ENCODE measurements around the gene CHMP3.

Gene CHMP3

DNA sequence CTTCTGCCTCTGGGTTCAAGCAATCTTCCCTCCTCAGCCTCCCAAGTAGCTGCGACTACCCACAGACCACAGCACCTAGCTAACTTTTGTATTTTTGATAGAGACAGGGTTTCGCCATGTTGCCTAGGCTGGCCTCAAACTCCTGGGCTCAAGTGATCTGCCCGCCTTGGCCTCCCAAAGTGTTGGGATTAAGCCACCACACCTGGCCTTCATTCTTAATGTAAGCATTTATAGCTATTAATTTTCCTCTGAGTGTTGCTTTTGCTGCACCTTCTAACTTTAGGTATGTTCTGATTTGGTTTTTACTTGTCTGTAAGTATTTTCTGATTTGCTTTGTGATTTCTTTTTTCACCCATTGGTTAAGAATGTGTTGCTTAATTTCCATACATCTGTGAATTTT lies 29.7 kb downstream of the CHMP3 start:
- Histone ChIP-seq H3K4me3 (ENCODE audit: low read depth, low read length) (no peak overlapping the region), H3K27ac (ENCODE audit: low read depth, low read length) (no peak overlapping the region), H3K9me3 (ENCODE audit: control insufficient read depth, insufficient read depth, low read depth, low read length) (peaks cover 53% of the 10 kb centered on the region), H3K9ac (ENCODE audit: low read length) (no peak overlapping the region), H3K36me3 (ENCODE audit: control insufficient read depth, insufficient read depth, low read length) (peaks cover 1% of the 10 kb centered on the region), H3K27me3 (ENCODE audit: control insufficient read depth, insufficient read depth, low read length) (no peaks in the 10 kb centered on the region), H3K4me1 (ENCODE audit: control insufficient read depth, insufficient read depth, low read length) (no peaks in the 10 kb centered on the region)

DNA sequence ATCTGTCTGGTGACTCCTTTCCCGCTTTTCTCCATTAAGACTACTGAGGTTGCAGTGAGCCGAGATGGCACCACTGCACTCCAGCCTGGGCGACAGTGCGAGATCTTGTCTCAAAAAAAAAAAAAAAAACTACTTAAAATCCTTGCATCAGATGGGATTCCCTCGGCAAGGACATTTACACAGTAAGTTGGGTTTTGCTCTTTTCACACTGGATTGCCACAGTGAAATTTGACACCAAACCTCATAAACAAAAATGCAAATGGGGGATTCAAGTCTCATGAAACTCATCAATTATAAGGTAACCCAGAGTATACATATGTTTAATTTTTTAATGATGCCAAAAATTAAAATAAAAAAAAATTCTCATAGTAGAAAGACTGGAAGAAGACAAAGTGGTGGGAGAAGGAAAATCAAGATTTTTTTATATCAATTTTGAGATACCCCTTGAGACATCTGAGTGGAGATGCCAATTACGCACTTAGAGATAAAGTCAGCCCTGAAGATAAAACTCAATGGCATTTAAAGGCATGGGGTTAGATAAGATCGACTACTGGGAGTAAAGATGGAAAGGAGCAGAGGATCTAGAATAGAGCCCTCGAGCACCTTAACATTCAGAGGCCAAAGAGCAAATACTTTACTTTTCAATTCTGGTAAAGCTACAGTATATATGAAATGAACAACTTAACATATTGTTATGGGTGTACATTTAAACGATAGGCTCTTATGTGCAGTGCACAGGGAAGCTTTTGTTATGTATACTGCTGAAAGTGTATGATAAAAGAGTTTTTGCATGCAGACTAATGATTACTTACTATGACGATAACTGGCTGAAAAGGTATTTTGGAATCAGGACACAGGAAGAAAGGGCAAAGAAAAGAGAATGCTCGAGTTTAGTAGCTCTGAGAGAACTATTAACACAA lies 37.6 kb downstream of the CHMP3 start:
- H3K9ac ChIP-seq (ENCODE audit: low read length): no peak overlapping the region
- H3K36me3 ChIP-seq (ENCODE audit: control insufficient read depth, insufficient read depth, low read length): peaks cover 6% of the 10 kb centered on the region
- no peak overlapping the region for H3K4me3 ChIP-seq (ENCODE audit: low read depth, low read length)
- H3K4me1 ChIP-seq (ENCODE audit: control insufficient read depth, insufficient read depth, low read length): no peaks in the 10 kb centered on the region
- no peaks in the 10 kb centered on the region for H3K27me3 ChIP-seq (ENCODE audit: control insufficient read depth, insufficient read depth, low read length)
- no peak overlapping the region for H3K27ac ChIP-seq (ENCODE audit: low read depth, low read length)
- H3K9me3 ChIP-seq (ENCODE audit: control insufficient read depth, insufficient read depth, low read depth, low read length): peaks cover under 1% of the 10 kb centered on the region; the same call in 1 of the 2 replicates

DNA sequence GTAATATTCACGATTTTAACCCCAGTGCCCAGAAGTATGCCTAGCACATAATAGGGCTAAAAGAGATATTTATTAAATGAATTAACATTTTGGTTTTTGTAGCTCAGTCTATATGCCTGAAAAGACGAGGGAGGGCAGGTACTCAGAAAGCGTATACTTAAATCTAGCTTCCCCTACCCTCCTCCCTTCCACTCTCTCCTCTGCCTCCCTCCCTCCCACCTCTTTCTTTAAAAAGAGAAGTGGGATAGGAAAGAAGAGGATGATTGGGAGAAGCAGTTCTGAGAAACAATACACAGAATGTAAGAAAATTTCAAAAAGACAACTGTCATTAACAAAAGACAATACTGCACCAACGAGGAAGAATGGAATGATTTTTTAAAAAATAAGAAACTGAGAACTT lies 39.8 kb downstream of the CHMP3 start:
- peaks cover 3% of the 10 kb centered on the region for H3K36me3 ChIP-seq (ENCODE audit: control insufficient read depth, insufficient read depth, low read length)
- no peak overlapping the region for H3K9ac ChIP-seq (ENCODE audit: low read length)
- no peaks in the 10 kb centered on the region for H3K4me1 ChIP-seq (ENCODE audit: control insufficient read depth, insufficient read depth, low read length)
- H3K4me3 ChIP-seq (ENCODE audit: low read depth, low read length): no peak overlapping the region
- no peak overlapping the region for H3K27ac ChIP-seq (ENCODE audit: low read depth, low read length)
- no peaks in the 10 kb centered on the region for H3K27me3 ChIP-seq (ENCODE audit: control insufficient read depth, insufficient read depth, low read length)
- peaks cover 8% of the 10 kb centered on the region for H3K9me3 ChIP-seq (ENCODE audit: control insufficient read depth, insufficient read depth, low read depth, low read length)

DNA sequence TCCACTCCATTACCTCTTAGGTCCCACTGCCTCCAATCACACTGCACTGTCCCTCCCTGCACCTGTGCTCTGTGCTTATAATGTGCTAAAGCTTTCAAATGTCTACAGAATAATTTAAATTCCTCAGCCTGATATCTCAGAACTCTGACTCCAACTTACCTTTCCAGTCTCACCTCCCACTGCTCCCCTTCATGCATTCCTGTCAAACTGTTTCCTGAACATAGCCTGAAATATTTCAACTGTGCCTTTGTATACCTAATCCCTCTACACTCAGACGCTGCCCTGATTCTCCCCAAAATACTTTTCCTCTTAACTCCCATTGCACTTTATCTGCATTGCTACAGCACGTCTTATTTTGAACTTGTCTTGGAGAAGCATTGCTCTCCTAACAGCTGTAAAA lies 40.5 kb downstream of the CHMP3 start:
- Histone ChIP-seq H3K9ac (ENCODE audit: low read length) (no peak overlapping the region), H3K4me1 (ENCODE audit: control insufficient read depth, insufficient read depth, low read length) (no peaks in the 10 kb centered on the region), H3K27me3 (ENCODE audit: control insufficient read depth, insufficient read depth, low read length) (no peaks in the 10 kb centered on the region), H3K36me3 (ENCODE audit: control insufficient read depth, insufficient read depth, low read length) (no peaks in the 10 kb centered on the region), H3K4me3 (ENCODE audit: low read depth, low read length) (no peak overlapping the region), H3K27ac (ENCODE audit: low read depth, low read length) (no peak overlapping the region), H3K9me3 (ENCODE audit: control insufficient read depth, insufficient read depth, low read depth, low read length) (peaks cover 8% of the 10 kb centered on the region)

DNA sequence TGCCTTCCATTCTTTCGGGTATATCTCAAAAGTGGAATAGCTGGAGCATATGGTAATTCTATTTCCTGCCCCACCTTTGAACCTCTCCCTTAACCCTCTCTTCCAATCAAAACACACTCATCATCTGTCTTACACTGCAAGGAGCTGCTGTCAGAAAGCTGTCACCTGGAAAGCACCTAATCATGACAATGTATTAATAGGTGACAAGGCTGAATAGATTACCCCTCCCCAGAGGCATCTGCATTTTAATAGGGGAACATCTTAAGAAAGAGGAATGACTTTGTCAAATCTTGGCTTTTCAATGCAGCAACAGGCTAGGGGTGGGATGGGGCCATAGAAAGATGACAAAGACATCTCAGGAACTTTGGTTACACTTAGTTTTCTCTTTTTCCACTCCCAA lies 41.3 kb downstream of the CHMP3 start:
- Histone ChIP-seq H3K27ac (ENCODE audit: low read depth, low read length) (no peak overlapping the region), H3K27me3 (ENCODE audit: control insufficient read depth, insufficient read depth, low read length) (no peaks in the 10 kb centered on the region), H3K9ac (ENCODE audit: low read length) (no peak overlapping the region), H3K4me3 (ENCODE audit: low read depth, low read length) (no peak overlapping the region), H3K9me3 (ENCODE audit: control insufficient read depth, insufficient read depth, low read depth, low read length) (peaks cover 8% of the 10 kb centered on the region), H3K4me1 (ENCODE audit: control insufficient read depth, insufficient read depth, low read length) (no peaks in the 10 kb centered on the region), H3K36me3 (ENCODE audit: control insufficient read depth, insufficient read depth, low read length) (no peaks in the 10 kb centered on the region)

DNA sequence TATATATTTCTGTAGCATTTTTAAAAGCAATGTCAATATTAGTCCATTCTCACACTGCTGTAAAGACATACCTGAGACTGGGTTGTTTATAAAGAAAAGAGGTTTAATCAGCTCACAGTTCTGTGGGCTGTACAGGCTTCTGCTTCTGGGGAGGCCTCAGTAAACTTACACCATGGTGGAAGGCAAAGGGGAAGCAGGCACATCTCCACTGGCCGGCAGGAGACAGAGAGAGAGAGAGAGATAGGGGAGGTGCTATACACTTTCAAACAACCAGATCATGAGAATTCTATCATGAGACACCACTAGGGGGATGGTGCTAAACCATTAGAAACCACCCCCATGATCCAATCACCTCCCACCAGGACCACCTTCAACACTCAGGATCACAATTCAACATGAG lies 43.1 kb downstream of the CHMP3 start:
- Histone ChIP-seq H3K27me3 (ENCODE audit: control insufficient read depth, insufficient read depth, low read length) (no peaks in the 10 kb centered on the region), H3K36me3 (ENCODE audit: control insufficient read depth, insufficient read depth, low read length) (no peaks in the 10 kb centered on the region), H3K9ac (ENCODE audit: low read length) (no peak overlapping the region), H3K27ac (ENCODE audit: low read depth, low read length) (no peak overlapping the region), H3K4me3 (ENCODE audit: low read depth, low read length) (no peak overlapping the region), H3K9me3 (ENCODE audit: control insufficient read depth, insufficient read depth, low read depth, low read length) (peaks cover 10% of the 10 kb centered on the region), H3K4me1 (ENCODE audit: control insufficient read depth, insufficient read depth, low read length) (no peaks in the 10 kb centered on the region)

DNA sequence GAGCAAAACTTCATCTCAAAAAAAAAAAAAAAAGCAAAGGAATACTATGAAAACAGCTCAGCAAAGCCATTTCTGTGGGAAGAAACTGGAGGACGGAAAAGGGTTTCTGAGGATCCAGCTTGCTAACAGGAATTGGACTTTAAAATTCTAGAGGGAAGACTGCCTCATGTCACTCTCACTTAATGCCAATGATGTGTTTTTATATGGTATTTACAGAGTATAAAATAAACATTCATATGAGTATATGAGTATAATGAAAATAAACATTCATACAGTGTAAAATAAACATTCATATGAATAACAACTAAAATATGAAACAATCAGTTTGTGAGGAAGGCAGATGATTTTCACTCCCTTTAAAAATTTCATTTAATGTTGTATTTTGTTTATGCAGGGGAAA lies 43.9 kb downstream of the CHMP3 start:
- Histone ChIP-seq H3K27ac (ENCODE audit: low read depth, low read length) (no peak overlapping the region), H3K9ac (ENCODE audit: low read length) (no peak overlapping the region), H3K4me3 (ENCODE audit: low read depth, low read length) (no peak overlapping the region), H3K9me3 (ENCODE audit: control insufficient read depth, insufficient read depth, low read depth, low read length) (peaks cover 10% of the 10 kb centered on the region), H3K4me1 (ENCODE audit: control insufficient read depth, insufficient read depth, low read length) (no peaks in the 10 kb centered on the region), H3K27me3 (ENCODE audit: control insufficient read depth, insufficient read depth, low read length) (no peaks in the 10 kb centered on the region), H3K36me3 (ENCODE audit: control insufficient read depth, insufficient read depth, low read length) (no peaks in the 10 kb centered on the region)

DNA sequence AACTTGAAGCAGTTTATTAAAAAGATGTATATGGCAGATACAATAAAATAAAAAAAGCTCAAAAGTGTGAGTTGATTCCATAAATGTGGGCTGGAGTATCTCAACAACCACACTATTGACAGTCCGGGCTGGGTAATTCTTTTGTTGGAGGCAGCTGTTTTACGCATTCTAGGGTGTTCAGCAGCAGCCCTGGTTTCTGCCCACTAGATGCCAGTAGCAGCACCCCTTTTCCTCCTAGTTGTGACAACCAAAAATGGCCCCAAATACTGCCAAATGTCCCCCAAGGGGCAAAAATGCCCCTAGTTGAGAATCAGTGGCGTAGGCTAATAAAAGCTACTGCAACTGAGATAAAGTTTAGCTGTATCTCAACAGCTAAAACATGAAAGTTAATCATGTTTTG lies 44.8 kb downstream of the CHMP3 start:
- Histone ChIP-seq H3K4me1 (ENCODE audit: control insufficient read depth, insufficient read depth, low read length) (no peaks in the 10 kb centered on the region), H3K27me3 (ENCODE audit: control insufficient read depth, insufficient read depth, low read length) (no peaks in the 10 kb centered on the region), H3K9me3 (ENCODE audit: control insufficient read depth, insufficient read depth, low read depth, low read length) (peaks cover 10% of the 10 kb centered on the region), H3K27ac (ENCODE audit: low read depth, low read length) (no peak overlapping the region), H3K36me3 (ENCODE audit: control insufficient read depth, insufficient read depth, low read length) (no peaks in the 10 kb centered on the region), H3K9ac (ENCODE audit: low read length) (no peak overlapping the region), H3K4me3 (ENCODE audit: low read depth, low read length) (no peak overlapping the region)

DNA sequence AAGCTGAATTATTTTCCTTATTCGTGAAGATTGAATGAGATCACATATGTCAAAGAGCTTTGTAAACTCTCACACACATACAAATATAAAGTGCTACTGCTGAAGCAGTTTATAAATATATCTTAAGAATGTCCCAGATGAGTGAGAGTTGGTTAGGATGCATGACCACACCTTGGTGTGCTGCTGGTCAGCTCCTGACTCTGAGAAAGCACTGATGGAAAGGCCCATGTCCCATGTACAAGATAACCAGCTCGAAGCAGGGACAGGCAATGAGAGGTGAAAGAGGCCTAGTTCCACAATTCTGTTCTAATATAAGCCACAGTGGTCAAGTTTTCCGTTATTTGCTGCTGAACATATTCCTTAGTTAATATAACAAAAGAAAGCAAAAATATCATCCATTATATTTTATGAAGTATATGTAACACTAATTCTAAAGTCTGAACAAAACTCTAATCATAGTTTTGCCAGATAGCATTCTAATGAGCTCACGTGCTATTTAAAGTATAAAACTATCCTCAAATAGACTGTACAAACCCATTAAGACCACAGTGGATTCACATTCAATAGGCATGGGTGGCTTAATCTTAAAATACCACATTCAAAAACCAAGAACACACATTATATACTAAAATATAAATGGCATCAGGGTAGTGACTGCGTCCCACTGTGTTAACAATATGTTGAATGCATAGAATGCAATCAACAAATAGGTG lies 49.1 kb downstream of the CHMP3 start:
- peaks cover 2% of the 10 kb centered on the region; the same call in 1 of the 2 replicates for H3K9me3 ChIP-seq (ENCODE audit: control insufficient read depth, insufficient read depth, low read depth, low read length)
- peaks cover 8% of the 10 kb centered on the region; the same call in 1 of the 2 replicates for H3K36me3 ChIP-seq (ENCODE audit: control insufficient read depth, insufficient read depth, low read length)
- H3K9ac ChIP-seq (ENCODE audit: low read length): no peak overlapping the region
- no peaks in the 10 kb centered on the region for H3K27me3 ChIP-seq (ENCODE audit: control insufficient read depth, insufficient read depth, low read length)
- no peaks in the 10 kb centered on the region for H3K4me1 ChIP-seq (ENCODE audit: control insufficient read depth, insufficient read depth, low read length)
- H3K27ac ChIP-seq (ENCODE audit: low read depth, low read length): no peak overlapping the region
- H3K4me3 ChIP-seq (ENCODE audit: low read depth, low read length): no peak overlapping the region

DNA sequence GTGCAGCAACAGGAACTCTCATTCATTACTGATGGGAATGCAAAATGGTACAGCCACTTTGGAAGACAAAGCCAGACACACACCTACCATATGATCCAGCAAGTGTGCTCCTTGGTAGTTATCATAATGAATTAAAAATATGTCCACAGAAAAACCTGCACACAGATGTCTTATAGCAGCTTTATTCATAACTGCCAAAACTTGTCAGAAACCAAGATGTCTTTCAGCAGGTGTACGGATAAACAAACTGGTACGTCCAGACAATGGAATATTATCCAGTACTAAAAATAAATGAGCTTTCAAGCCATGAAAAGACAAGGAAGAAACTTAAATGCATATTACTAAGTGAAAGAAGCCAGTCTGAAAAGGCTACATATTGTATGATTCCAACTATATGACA lies 50.4 kb downstream of the CHMP3 start:
- Histone ChIP-seq H3K27ac (ENCODE audit: low read depth, low read length) (no peak overlapping the region), H3K4me3 (ENCODE audit: low read depth, low read length) (no peak overlapping the region), H3K36me3 (ENCODE audit: control insufficient read depth, insufficient read depth, low read length) (peaks cover 10% of the 10 kb centered on the region; the same call in 1 of the 2 replicates), H3K27me3 (ENCODE audit: control insufficient read depth, insufficient read depth, low read length) (no peaks in the 10 kb centered on the region), H3K9ac (ENCODE audit: low read length) (no peak overlapping the region), H3K9me3 (ENCODE audit: control insufficient read depth, insufficient read depth, low read depth, low read length) (peaks cover 2% of the 10 kb centered on the region; the same call in 1 of the 2 replicates), H3K4me1 (ENCODE audit: control insufficient read depth, insufficient read depth, low read length) (no peaks in the 10 kb centered on the region)

DNA sequence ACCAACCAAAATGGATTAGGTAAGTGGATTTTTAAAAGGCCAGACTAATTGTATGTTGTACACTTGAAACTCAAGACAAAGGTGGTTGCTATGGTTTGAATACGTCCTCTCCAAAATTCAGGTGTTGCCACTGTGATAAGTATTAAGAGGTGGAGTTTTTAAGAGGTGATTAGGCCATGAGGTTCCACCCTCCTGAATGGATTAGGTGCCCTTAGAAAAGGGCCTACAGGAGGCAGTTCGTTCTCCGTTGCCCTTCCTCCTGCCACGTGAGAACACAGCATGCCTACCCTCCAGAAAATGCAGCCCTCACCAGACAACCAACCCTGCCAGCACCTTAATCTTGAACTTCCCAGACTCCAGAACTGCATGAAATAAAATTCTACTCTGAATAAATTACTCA lies 51.2 kb downstream of the CHMP3 start:
- Histone ChIP-seq H3K4me3 (ENCODE audit: low read depth, low read length) (no peak overlapping the region), H3K36me3 (ENCODE audit: control insufficient read depth, insufficient read depth, low read length) (peaks cover 14% of the 10 kb centered on the region), H3K9ac (ENCODE audit: low read length) (no peak overlapping the region), H3K27me3 (ENCODE audit: control insufficient read depth, insufficient read depth, low read length) (no peaks in the 10 kb centered on the region), H3K4me1 (ENCODE audit: control insufficient read depth, insufficient read depth, low read length) (no peaks in the 10 kb centered on the region), H3K9me3 (ENCODE audit: control insufficient read depth, insufficient read depth, low read depth, low read length) (peaks cover 2% of the 10 kb centered on the region; the same call in 1 of the 2 replicates), H3K27ac (ENCODE audit: low read depth, low read length) (no peak overlapping the region)

All from HUES6 (cell line).